ENCODE results near the gene FAM170B. TPM values are rescaled to one million over a fixed set of nuclear protein-coding genes. Genes with fewer than 3 reads are reported as not detected.

Gene FAM170B
- total and polyA plus RNA-seq, 2 of the 4 experiments (the other 2 are of a cell fraction): not detected

- CTCF ChIA-PET: interaction anchor here (0.9 kb wide), 1 partner anchor 11 kb away, joined by 4 read pairs; no protein-coding TSS in a partner anchor
- dilution Hi-C loops (cut with HindIII; ENCODE audit: low sequenced_read_pairs, unreplicated experiment): no loop called here
- Histone ChIP-seq H3K4me2 (ENCODE audit: low read depth, low read length) (no peak overlapping the region), H3K4me1 (ENCODE audit: control insufficient read depth, insufficient read depth, low read length) (peaks cover 14% of the 10 kb centered on the region), H2BK120ac (ENCODE audit: low read depth, low read length) (peak overlapping the region; percentile 32; the same call in 1 of the 2 replicates), H4K20me1 (ENCODE audit: insufficient read depth, low read length) (no peaks in the 10 kb centered on the region), H3K27ac (ENCODE audit: insufficient read depth, low read length) (no peak overlapping the region), H3K4me3 (ENCODE audit: insufficient read depth, low read depth, low read length) (no peak overlapping the region), H2BK20ac (ENCODE audit: low read depth, low read length) (no peak overlapping the region), H4K8ac (ENCODE audit: low read depth in 2 of 2, low read length in 2 of 2) (no peak overlapping the region), H3K9me3 (ENCODE audit: control insufficient read depth, insufficient read depth, low read length) (no peaks in the 10 kb centered on the region), H4K91ac (ENCODE audit: insufficient read depth, low read depth, low read length) (peak overlapping the region; percentile 11; the same call in 1 of the 2 replicates), H3K27me3 (ENCODE audit: control insufficient read depth, insufficient read depth, low read length) (no peaks in the 10 kb centered on the region), H3K4ac (ENCODE audit: low read depth, low read length) (0 out of 2 replicates have a peak overlapping the region, but pooled peaks have one; percentile 35), H3K36me3 (ENCODE audit: control insufficient read depth, insufficient read depth, low read length) (no peaks in the 10 kb centered on the region), H3K23ac (ENCODE audit: low read depth, low read length) (no peak overlapping the region), H3K9ac (ENCODE audit: low read depth, low read length) (no peak overlapping the region), H2AK5ac (ENCODE audit: low read depth, low read length) (no peak overlapping the region), H3K14ac (replicated peaks; ENCODE audit: low read depth, low read length) (no peak overlapping the region), H3K56ac (ENCODE audit: extremely low read depth, insufficient read depth, low read length) (no peak overlapping the region), H2AK9ac (replicated peaks; ENCODE audit: low read depth, low read length, poor library complexity) (no peak overlapping the region), H2BK15ac (ENCODE audit: low read depth, low read length) (0 out of 3 replicates have a peak overlapping the region, but pooled peaks have one; percentile 9), H4K5ac (ENCODE audit: low read depth, low read length) (no peak overlapping the region), H2AFZ (replicated peaks; ENCODE audit: low read length, poor library complexity) (no peak overlapping the region), H2BK5ac (ENCODE audit: low read depth, low read length, poor library complexity, severe bottlenecking) (no peak overlapping the region), H3K9me1 (ENCODE audit: insufficient read depth, low read length) (peaks cover 25% of the 10 kb centered on the region), H3K79me1 (ENCODE audit: low read depth in 1 of 2, low read length in 2 of 2) (no peaks in the 10 kb centered on the region), H3K18ac (ENCODE audit: low read depth, low read length) (no peak overlapping the region)
- no TSS peak for BruUV-seq (replicated peaks)
- no peak for ATAC-seq (ENCODE audit: low read depth)
- POLR2A ChIA-PET (ENCODE audit: unreplicated experiment): no interaction called here
- whole genome bisulfite sequencing, 2 experiments (ENCODE audit: extremely low coverage in 2 of 2, insufficient read length in 1 of 2): 96% methylated on average over 5 of the region's 10 CpGs; no CpG with 5 or more reads in 1 of the 2 experiments
- no peak for TF ChIP-seq MAZ (IDR thresholded peaks at IDR 0.05; ENCODE audit: borderline replicate concordance, low read depth, low read length)
- TF ChIP-seq MAFK (IDR thresholded peaks at IDR 0.05; ENCODE audit: low read depth, low read length): no peak
- TF ChIP-seq ELK1 (IDR thresholded peaks at IDR 0.05; ENCODE audit: borderline replicate concordance, low read depth, low read length): no peak
- TF ChIP-seq CEBPB (IDR thresholded peaks at IDR 0.05; ENCODE audit: low read depth, low read length): no peak
- no peak for TF ChIP-seq RCOR1 (IDR thresholded peaks at IDR 0.05; ENCODE audit: insufficient replicate concordance, low read length)
- TF ChIP-seq RAD21 (IDR thresholded peaks at IDR 0.05; ENCODE audit: low read length): no peak
- TF ChIP-seq BHLHE40 (IDR thresholded peaks at IDR 0.05; ENCODE audit: low read depth, low read length): no peak
- TF ChIP-seq NFE2L2 (IDR thresholded peaks at IDR 0.05; ENCODE audit: low read depth, low read length): no peak
- no peak for TF ChIP-seq POLR2A (IDR thresholded peaks at IDR 0.05; ENCODE audit: low read depth, low read length)
- TF ChIP-seq USF2 (IDR thresholded peaks at IDR 0.05; ENCODE audit: low read depth, low read length): no peak
- no peak for TF ChIP-seq MXI1 (IDR thresholded peaks at IDR 0.05; ENCODE audit: borderline replicate concordance, low read depth, low read length)
- no peak for TF ChIP-seq RFX5 (IDR thresholded peaks at IDR 0.05; ENCODE audit: low read depth, low read length)
- no peak for TF ChIP-seq SMC3 (IDR thresholded peaks at IDR 0.05; ENCODE audit: low read depth, low read length)
- in situ Hi-C loops (cut with MboI; ENCODE audit: low sequenced_read_pairs): no loop called here
- intact Hi-C loops (cut with micrococcal nuclease): no loop called here
- no peak for DNase-seq
These were observed 41.2 kb upstream of the FAM170B start for GRCh38 chr10:49174926-49175500.

All from IMR-90 (cell line).